HEK293 (cell line): ENCODE measurements around the gene CEP85.

Source experiments
- SCRT1 ChIP-seq: fragments of 450-650 bp; formaldehyde crosslinking; IDR thresholded peaks from 2 replicates; pipeline ENCODE4 v1.5.1; 2016; ENCODE audit warnings: missing biosample characterization, missing genetic modification characterization, borderline replicate concordance
- SCRT2 ChIP-seq: fragments of 450-650 bp; formaldehyde crosslinking; IDR thresholded peaks from 2 replicates; pipeline ENCODE4 v1.5.1; 2016; ENCODE audit warnings: missing biosample characterization, missing genetic modification characterization
- ZBTB20 ChIP-seq: fragments of 450-650 bp; formaldehyde crosslinking; IDR thresholded peaks from 2 replicates; pipeline ENCODE4 v1.5.1; 2016; ENCODE audit warnings: missing biosample characterization, missing genetic modification characterization
- ZFP69B ChIP-seq: fragments of 450-650 bp; formaldehyde crosslinking; IDR thresholded peaks from 2 replicates; pipeline ENCODE4 v1.5.1; 2016; ENCODE audit warnings: missing biosample characterization, missing genetic modification characterization
- ZNF112 ChIP-seq: fragments of 450-650 bp; formaldehyde crosslinking; IDR thresholded peaks from 2 replicates; pipeline ENCODE4 v1.5.0; 2017; ENCODE audit warnings: missing biosample characterization, missing genetic modification characterization
- ZNF555 ChIP-seq: fragments of 450-650 bp; formaldehyde crosslinking; conservative IDR thresholded peaks from 2 replicates; pipeline ENCODE4 v1.5.1; 2017; ENCODE audit warnings: missing biosample characterization, mild to moderate bottlenecking, missing genetic modification characterization, inconsistent platforms
- ZNF571 ChIP-seq: fragments of 450-650 bp; formaldehyde crosslinking; IDR thresholded peaks from 2 replicates; pipeline ENCODE4 v1.5.0; 2017; ENCODE audit warnings: missing biosample characterization, missing genetic modification characterization
- ZNF600 ChIP-seq: fragments of 450-650 bp; formaldehyde crosslinking; IDR thresholded peaks from 2 replicates; pipeline ENCODE4 v1.5.1; 2016; ENCODE audit warnings: missing biosample characterization, missing genetic modification characterization
- ZNF654 ChIP-seq: fragments of 450-650 bp; formaldehyde crosslinking; IDR thresholded peaks from 2 replicates; pipeline ENCODE4 v1.5.1; 2016; ENCODE audit warnings: low read depth, missing biosample characterization, missing genetic modification characterization
- ZNF785 ChIP-seq: fragments of 450-650 bp; formaldehyde crosslinking; IDR thresholded peaks from 2 replicates; pipeline ENCODE4 v1.5.1; 2016; ENCODE audit warnings: missing biosample characterization, missing genetic modification characterization
- ZSCAN30 ChIP-seq: fragments of 450-650 bp; IDR thresholded peaks from 2 replicates; pipeline ENCODE4 v1.5.1; 2018; ENCODE audit warnings: missing biosample characterization, mild to moderate bottlenecking, missing genetic modification characterization, moderate library complexity
- TF ChIP-seq, protein P1 (sequence below): fragments of 450-650 bp; formaldehyde crosslinking; IDR thresholded peaks from 2 replicates; pipeline ENCODE4 v1.5.1; 2016; ENCODE audit warnings: missing biosample characterization, missing genetic modification characterization
- TF ChIP-seq, protein P2 (sequence below): fragments of 450-650 bp; IDR thresholded peaks from 2 replicates; pipeline ENCODE4 v1.5.1; 2018; ENCODE audit warnings: missing biosample characterization, mild to moderate bottlenecking, missing genetic modification characterization
- TF ChIP-seq, protein P3 (sequence below): fragments of 450-650 bp; formaldehyde crosslinking; IDR thresholded peaks from 2 replicates; pipeline ENCODE4 v1.5.1; 2016; ENCODE audit warnings: missing biosample characterization, missing genetic modification characterization
- TF ChIP-seq, protein P4 (sequence below): fragments of 450-650 bp; formaldehyde crosslinking; IDR thresholded peaks from 2 replicates; pipeline ENCODE4 v1.5.1; 2017; ENCODE audit warnings: missing biosample characterization, missing genetic modification characterization
- TF ChIP-seq, protein P5 (sequence below): fragments of 450-650 bp; formaldehyde crosslinking; IDR thresholded peaks from 2 replicates; pipeline ENCODE4 v1.5.1; 2017; ENCODE audit warnings: missing biosample characterization, mild to moderate bottlenecking, missing genetic modification characterization, moderate library complexity
- TF ChIP-seq, protein P6 (sequence below): fragments of 450-650 bp; formaldehyde crosslinking; IDR thresholded peaks from 2 replicates; pipeline ENCODE4 v1.5.0; 2017; ENCODE audit warnings: missing biosample characterization, missing genetic modification characterization, borderline replicate concordance
- TF ChIP-seq, protein P7 (sequence below): fragments of 450-650 bp; formaldehyde crosslinking; IDR thresholded peaks from 2 replicates; pipeline ENCODE4 v1.5.1; 2016; ENCODE audit warnings: missing biosample characterization, missing genetic modification characterization, borderline replicate concordance

CEP85 gene

DNA sequence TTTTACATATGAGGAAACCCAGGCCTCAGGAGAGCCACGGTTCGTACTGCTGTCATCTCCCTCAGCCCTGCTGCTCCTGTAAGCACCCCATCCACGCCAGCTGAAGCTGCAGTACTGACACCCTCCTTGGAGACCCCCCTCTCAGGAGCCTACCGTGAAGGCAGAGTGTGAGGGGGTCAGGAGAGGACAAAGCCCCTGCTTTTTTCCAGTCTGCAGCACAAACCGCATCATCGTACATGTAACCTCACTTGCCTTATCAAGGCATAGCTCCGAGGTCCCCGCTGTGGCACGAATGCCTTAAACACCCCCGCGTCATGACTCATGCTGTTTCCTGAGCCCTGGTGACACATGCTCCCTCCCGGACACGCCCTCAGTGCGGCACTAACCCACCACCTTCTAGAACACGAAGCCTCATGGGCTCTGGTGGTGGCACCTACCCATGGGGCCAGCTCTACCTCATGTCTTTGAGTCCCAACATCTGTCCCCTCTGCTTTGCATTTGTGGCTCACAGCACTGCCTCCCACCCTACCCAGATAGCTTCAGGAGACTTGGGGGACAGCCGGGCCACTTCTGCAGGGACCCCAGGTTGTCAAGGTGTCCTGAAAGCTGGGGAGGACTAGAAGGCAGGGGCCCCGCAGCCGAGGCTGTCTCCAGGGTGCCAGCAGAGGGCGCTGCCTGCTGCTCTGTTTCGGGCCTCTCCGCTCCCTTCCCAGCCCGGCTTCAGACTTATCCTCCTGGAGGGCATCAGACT lies 50.8 kb downstream of the CEP85 start (continued):
- TF ChIP-seq, protein P1, sequence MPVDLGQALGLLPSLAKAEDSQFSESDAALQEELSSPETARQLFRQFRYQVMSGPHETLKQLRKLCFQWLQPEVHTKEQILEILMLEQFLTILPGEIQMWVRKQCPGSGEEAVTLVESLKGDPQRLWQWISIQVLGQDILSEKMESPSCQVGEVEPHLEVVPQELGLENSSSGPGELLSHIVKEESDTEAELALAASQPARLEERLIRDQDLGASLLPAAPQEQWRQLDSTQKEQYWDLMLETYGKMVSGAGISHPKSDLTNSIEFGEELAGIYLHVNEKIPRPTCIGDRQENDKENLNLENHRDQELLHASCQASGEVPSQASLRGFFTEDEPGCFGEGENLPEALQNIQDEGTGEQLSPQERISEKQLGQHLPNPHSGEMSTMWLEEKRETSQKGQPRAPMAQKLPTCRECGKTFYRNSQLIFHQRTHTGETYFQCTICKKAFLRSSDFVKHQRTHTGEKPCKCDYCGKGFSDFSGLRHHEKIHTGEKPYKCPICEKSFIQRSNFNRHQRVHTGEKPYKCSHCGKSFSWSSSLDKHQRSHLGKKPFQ (tag by site-specific recombination): no peak
- TF ChIP-seq, protein P2, sequence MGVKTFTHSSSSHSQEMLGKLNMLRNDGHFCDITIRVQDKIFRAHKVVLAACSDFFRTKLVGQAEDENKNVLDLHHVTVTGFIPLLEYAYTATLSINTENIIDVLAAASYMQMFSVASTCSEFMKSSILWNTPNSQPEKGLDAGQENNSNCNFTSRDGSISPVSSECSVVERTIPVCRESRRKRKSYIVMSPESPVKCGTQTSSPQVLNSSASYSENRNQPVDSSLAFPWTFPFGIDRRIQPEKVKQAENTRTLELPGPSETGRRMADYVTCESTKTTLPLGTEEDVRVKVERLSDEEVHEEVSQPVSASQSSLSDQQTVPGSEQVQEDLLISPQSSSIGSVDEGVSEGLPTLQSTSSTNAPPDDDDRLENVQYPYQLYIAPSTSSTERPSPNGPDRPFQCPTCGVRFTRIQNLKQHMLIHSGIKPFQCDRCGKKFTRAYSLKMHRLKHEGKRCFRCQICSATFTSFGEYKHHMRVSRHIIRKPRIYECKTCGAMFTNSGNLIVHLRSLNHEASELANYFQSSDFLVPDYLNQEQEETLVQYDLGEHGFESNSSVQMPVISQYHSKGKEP: no peak
- TF ChIP-seq ZNF785 (tag by site-specific recombination): no peak
- TF ChIP-seq ZNF571 (tag by site-specific recombination): no peak
- peak; percentile 66 for TF ChIP-seq ZNF654 (tag by site-specific recombination)
- TF ChIP-seq ZNF600: peak; percentile 99
- TF ChIP-seq ZFP69B (tag by site-specific recombination): peak; percentile 88
- no peak for TF ChIP-seq SCRT1 (tag by site-specific recombination)
- no peak for TF ChIP-seq ZNF112
- TF ChIP-seq ZSCAN30 (tag by site-specific recombination): peak; percentile 52; the same call in 1 of the 2 replicates
- TF ChIP-seq, protein P3, sequence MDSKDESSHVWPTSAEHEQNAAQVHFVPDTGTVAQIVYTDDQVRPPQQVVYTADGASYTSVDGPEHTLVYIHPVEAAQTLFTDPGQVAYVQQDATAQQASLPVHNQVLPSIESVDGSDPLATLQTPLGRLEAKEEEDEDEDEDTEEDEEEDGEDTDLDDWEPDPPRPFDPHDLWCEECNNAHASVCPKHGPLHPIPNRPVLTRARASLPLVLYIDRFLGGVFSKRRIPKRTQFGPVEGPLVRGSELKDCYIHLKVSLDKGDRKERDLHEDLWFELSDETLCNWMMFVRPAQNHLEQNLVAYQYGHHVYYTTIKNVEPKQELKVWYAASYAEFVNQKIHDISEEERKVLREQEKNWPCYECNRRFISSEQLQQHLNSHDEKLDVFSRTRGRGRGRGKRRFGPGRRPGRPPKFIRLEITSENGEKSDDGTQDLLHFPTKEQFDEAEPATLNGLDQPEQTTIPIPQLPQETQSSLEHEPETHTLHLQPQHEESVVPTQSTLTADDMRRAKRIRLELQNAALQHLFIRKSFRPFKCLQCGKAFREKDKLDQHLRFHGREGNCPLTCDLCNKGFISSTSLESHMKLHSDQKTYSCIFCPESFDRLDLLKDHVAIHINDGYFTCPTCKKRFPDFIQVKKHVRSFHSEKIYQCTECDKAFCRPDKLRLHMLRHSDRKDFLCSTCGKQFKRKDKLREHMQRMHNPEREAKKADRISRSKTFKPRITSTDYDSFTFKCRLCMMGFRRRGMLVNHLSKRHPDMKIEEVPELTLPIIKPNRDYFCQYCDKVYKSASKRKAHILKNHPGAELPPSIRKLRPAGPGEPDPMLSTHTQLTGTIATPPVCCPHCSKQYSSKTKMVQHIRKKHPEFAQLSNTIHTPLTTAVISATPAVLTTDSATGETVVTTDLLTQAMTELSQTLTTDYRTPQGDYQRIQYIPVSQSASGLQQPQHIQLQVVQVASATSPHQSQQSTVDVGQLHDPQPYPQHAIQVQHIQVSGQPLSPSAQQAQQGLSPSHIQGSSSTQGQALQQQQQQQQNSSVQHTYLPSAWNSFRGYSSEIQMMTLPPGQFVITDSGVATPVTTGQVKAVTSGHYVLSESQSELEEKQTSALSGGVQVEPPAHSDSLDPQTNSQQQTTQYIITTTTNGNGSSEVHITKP: peak; percentile 91
- TF ChIP-seq, protein P4, sequence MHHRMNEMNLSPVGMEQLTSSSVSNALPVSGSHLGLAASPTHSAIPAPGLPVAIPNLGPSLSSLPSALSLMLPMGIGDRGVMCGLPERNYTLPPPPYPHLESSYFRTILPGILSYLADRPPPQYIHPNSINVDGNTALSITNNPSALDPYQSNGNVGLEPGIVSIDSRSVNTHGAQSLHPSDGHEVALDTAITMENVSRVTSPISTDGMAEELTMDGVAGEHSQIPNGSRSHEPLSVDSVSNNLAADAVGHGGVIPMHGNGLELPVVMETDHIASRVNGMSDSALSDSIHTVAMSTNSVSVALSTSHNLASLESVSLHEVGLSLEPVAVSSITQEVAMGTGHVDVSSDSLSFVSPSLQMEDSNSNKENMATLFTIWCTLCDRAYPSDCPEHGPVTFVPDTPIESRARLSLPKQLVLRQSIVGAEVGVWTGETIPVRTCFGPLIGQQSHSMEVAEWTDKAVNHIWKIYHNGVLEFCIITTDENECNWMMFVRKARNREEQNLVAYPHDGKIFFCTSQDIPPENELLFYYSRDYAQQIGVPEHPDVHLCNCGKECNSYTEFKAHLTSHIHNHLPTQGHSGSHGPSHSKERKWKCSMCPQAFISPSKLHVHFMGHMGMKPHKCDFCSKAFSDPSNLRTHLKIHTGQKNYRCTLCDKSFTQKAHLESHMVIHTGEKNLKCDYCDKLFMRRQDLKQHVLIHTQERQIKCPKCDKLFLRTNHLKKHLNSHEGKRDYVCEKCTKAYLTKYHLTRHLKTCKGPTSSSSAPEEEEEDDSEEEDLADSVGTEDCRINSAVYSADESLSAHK: no peak
- no peak for TF ChIP-seq ZNF555 (tag by site-specific recombination)
- TF ChIP-seq, protein P5, sequence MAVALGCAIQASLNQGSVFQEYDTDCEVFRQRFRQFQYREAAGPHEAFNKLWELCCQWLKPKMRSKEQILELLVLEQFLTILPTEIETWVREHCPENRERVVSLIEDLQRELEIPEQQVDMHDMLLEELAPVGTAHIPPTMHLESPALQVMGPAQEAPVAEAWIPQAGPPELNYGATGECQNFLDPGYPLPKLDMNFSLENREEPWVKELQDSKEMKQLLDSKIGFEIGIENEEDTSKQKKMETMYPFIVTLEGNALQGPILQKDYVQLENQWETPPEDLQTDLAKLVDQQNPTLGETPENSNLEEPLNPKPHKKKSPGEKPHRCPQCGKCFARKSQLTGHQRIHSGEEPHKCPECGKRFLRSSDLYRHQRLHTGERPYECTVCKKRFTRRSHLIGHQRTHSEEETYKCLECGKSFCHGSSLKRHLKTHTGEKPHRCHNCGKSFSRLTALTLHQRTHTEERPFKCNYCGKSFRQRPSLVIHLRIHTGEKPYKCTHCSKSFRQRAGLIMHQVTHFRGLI (tag by site-specific recombination): no peak
- TF ChIP-seq, protein P6, sequence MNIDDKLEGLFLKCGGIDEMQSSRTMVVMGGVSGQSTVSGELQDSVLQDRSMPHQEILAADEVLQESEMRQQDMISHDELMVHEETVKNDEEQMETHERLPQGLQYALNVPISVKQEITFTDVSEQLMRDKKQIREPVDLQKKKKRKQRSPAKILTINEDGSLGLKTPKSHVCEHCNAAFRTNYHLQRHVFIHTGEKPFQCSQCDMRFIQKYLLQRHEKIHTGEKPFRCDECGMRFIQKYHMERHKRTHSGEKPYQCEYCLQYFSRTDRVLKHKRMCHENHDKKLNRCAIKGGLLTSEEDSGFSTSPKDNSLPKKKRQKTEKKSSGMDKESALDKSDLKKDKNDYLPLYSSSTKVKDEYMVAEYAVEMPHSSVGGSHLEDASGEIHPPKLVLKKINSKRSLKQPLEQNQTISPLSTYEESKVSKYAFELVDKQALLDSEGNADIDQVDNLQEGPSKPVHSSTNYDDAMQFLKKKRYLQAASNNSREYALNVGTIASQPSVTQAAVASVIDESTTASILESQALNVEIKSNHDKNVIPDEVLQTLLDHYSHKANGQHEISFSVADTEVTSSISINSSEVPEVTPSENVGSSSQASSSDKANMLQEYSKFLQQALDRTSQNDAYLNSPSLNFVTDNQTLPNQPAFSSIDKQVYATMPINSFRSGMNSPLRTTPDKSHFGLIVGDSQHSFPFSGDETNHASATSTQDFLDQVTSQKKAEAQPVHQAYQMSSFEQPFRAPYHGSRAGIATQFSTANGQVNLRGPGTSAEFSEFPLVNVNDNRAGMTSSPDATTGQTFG (tag by site-specific recombination): no peak
- TF ChIP-seq, protein P7, sequence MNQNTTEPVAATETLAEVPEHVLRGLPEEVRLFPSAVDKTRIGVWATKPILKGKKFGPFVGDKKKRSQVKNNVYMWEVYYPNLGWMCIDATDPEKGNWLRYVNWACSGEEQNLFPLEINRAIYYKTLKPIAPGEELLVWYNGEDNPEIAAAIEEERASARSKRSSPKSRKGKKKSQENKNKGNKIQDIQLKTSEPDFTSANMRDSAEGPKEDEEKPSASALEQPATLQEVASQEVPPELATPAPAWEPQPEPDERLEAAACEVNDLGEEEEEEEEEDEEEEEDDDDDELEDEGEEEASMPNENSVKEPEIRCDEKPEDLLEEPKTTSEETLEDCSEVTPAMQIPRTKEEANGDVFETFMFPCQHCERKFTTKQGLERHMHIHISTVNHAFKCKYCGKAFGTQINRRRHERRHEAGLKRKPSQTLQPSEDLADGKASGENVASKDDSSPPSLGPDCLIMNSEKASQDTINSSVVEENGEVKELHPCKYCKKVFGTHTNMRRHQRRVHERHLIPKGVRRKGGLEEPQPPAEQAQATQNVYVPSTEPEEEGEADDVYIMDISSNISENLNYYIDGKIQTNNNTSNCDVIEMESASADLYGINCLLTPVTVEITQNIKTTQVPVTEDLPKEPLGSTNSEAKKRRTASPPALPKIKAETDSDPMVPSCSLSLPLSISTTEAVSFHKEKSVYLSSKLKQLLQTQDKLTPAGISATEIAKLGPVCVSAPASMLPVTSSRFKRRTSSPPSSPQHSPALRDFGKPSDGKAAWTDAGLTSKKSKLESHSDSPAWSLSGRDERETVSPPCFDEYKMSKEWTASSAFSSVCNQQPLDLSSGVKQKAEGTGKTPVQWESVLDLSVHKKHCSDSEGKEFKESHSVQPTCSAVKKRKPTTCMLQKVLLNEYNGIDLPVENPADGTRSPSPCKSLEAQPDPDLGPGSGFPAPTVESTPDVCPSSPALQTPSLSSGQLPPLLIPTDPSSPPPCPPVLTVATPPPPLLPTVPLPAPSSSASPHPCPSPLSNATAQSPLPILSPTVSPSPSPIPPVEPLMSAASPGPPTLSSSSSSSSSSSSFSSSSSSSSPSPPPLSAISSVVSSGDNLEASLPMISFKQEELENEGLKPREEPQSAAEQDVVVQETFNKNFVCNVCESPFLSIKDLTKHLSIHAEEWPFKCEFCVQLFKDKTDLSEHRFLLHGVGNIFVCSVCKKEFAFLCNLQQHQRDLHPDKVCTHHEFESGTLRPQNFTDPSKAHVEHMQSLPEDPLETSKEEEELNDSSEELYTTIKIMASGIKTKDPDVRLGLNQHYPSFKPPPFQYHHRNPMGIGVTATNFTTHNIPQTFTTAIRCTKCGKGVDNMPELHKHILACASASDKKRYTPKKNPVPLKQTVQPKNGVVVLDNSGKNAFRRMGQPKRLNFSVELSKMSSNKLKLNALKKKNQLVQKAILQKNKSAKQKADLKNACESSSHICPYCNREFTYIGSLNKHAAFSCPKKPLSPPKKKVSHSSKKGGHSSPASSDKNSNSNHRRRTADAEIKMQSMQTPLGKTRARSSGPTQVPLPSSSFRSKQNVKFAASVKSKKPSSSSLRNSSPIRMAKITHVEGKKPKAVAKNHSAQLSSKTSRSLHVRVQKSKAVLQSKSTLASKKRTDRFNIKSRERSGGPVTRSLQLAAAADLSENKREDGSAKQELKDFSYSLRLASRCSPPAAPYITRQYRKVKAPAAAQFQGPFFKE: no peak
- TF ChIP-seq ZBTB20: peak; percentile 52; the same call in 1 of the 2 replicates
- no peak for TF ChIP-seq SCRT2 (tag by site-specific recombination)
